H9 (cell line): ENCODE data around the gene RPL22. TPM values are rescaled to one million over a fixed set of nuclear protein-coding genes. Genes with fewer than 3 reads are reported as not detected.

Experiments used
- DNase-seq: peaks from one replicate; pipeline ENCODE4 v3.0.0-alpha.2; 2017
- H2AFZ ChIP-seq: one replicate; pipeline ENCODE4 v1.6.1; 2013; ENCODE audit warnings: mild to moderate bottlenecking, low read length, control low read depth, moderate library complexity
- H2AK5ac ChIP-seq: 2 replicates; pipeline ENCODE4 v1.6.1; 2013; ENCODE audit warnings: low read length, control low read depth, mixed read lengths; ENCODE audit not compliant: insufficient read length
- H2BK120ac ChIP-seq: one replicate; pipeline ENCODE4 v1.6.1; 2013; ENCODE audit warnings: low read depth, mild to moderate bottlenecking, low read length, control low read depth, inconsistent platforms; ENCODE audit not compliant: poor library complexity, severe bottlenecking
- H2BK12ac ChIP-seq: 2 replicates; pipeline ENCODE4 v1.6.1; 2013; ENCODE audit warnings: low read length, control low read depth, mixed read lengths, low read depth; ENCODE audit not compliant: insufficient read length
- H2BK15ac ChIP-seq: 2 replicates; pipeline ENCODE4 v1.6.1; 2013; ENCODE audit warnings: low read depth, low read length, control low read depth
- H2BK20ac ChIP-seq: one replicate; pipeline ENCODE4 v1.6.1; 2013; ENCODE audit warnings: low read depth, mild to moderate bottlenecking, low read length, control low read depth, inconsistent platforms; ENCODE audit not compliant: poor library complexity, severe bottlenecking
- H2BK5ac ChIP-seq: 2 replicates; pipeline ENCODE4 v1.6.1; 2013; ENCODE audit warnings: low read length, control low read depth, mixed read lengths; ENCODE audit not compliant: insufficient read length
- H3K14ac ChIP-seq: 2 replicates; pipeline ENCODE4 v1.6.1; 2013; ENCODE audit warnings: low read length, control low read depth; ENCODE audit not compliant: insufficient read depth
- H3K18ac ChIP-seq: 2 replicates; pipeline ENCODE4 v1.6.1; 2013; ENCODE audit warnings: low read depth, mild to moderate bottlenecking, mixed read lengths, low read length, control low read depth; ENCODE audit not compliant: insufficient read length
- H3K23ac ChIP-seq: 2 replicates; pipeline ENCODE4 v1.6.1; 2013; ENCODE audit warnings: low read length, control low read depth, mixed read lengths, low read depth; ENCODE audit not compliant: insufficient read length
- H3K23me2 ChIP-seq: 2 replicates; pipeline ENCODE4 v1.6.1; 2013; ENCODE audit warnings: low read depth, mild to moderate bottlenecking, mixed read lengths, low read length, control low read depth; ENCODE audit not compliant: insufficient read length, poor library complexity, severe bottlenecking
- H3K27ac ChIP-seq: 2 replicates; pipeline ENCODE4 v1.5.1; 2013; ENCODE audit warnings: low read length, control low read depth, mixed read lengths, low read depth; ENCODE audit not compliant: insufficient read length
- H3K27me3 ChIP-seq: 2 replicates; pipeline ENCODE4 v1.6.1; 2013; ENCODE audit warnings: low read length, control low read depth, inconsistent platforms; ENCODE audit not compliant: insufficient read depth
- H3K4ac ChIP-seq: 2 replicates; pipeline ENCODE4 v1.6.1; 2013; ENCODE audit warnings: low read depth, mild to moderate bottlenecking, control low read depth, inconsistent platforms, low read length, moderate library complexity
- H3K4me1 ChIP-seq: 2 replicates; pipeline ENCODE4 v1.6.1; 2013; ENCODE audit warnings: low read length, control low read depth, inconsistent platforms; ENCODE audit not compliant: insufficient read depth
- H3K4me2 ChIP-seq: 2 replicates; pipeline ENCODE4 v1.6.1; 2013; ENCODE audit warnings: low read length, control low read depth, mixed read lengths; ENCODE audit not compliant: insufficient read length, insufficient read depth
- H3K56ac ChIP-seq: 2 replicates; pipeline ENCODE4 v1.6.1; 2013; ENCODE audit warnings: low read depth, mild to moderate bottlenecking, mixed read lengths, low read length, control low read depth; ENCODE audit not compliant: insufficient read length
- H3K79me1 ChIP-seq: 2 replicates; pipeline ENCODE4 v1.6.1; 2013; ENCODE audit warnings: low read depth, mild to moderate bottlenecking, moderate library complexity, low read length, control low read depth, inconsistent platforms; ENCODE audit not compliant: insufficient read depth, poor library complexity, severe bottlenecking
- H3K79me2 ChIP-seq: 2 replicates; pipeline ENCODE4 v1.6.1; 2013; ENCODE audit warnings: low read length, control low read depth, inconsistent platforms; ENCODE audit not compliant: insufficient read depth
- H3K9ac ChIP-seq: 2 replicates; pipeline ENCODE4 v1.6.1; 2013; ENCODE audit warnings: low read length, control low read depth, mixed read lengths; ENCODE audit not compliant: insufficient read length; ENCODE audit errors: extremely low read depth
- H3K9me3 ChIP-seq: one replicate; pipeline ENCODE4 v1.6.1; 2013; ENCODE audit warnings: low read depth, low read length, inconsistent platforms; ENCODE audit not compliant: control insufficient read depth
- H3T11ph ChIP-seq: one replicate; pipeline ENCODE4 v1.6.1; 2013; ENCODE audit warnings: mild to moderate bottlenecking, low read length, control low read depth, inconsistent platforms
- H4K20me1 ChIP-seq: one replicate; pipeline ENCODE4 v1.6.1; 2013; ENCODE audit not compliant: control insufficient read depth, insufficient read length, insufficient read depth
- H4K5ac ChIP-seq: 2 replicates; pipeline ENCODE4 v1.6.1; 2013; ENCODE audit warnings: low read depth, mild to moderate bottlenecking, mixed read lengths, low read length, control low read depth; ENCODE audit not compliant: insufficient read length
- H4K8ac ChIP-seq: replicated peaks from 2 replicates; pipeline ENCODE4 v1.6.1; 2013; ENCODE audit warnings: low read length, control low read depth, mixed read lengths, low read depth; ENCODE audit not compliant: insufficient read length
- H4K91ac ChIP-seq: 2 replicates; pipeline ENCODE4 v1.6.1; 2013; ENCODE audit warnings: low read depth, mild to moderate bottlenecking, moderate library complexity, mixed read lengths, low read length, control low read depth; ENCODE audit not compliant: insufficient read length
- H3K27ac Mint-ChIP-seq, 3 experiments: 2 replicates in 2 of 3; 3 replicates in 1 of 3; pipeline ENCODE4 v1.8.0; 2020 to 2021; ENCODE audit warnings: mixed read lengths in 3 of 3, mild to moderate bottlenecking in 1 of 3, moderate library complexity in 1 of 3
- H3K27me3 Mint-ChIP-seq: 2 replicates; pipeline ENCODE4 v1.8.0; 2021; ENCODE audit warnings: low read depth, mild to moderate bottlenecking, moderate library complexity, mixed read lengths
- H3K36me3 Mint-ChIP-seq, 3 experiments: 2 replicates in 2 of 3; 3 replicates in 1 of 3; pipeline ENCODE4 v1.8.0; 2020 to 2021; ENCODE audit warnings: low read depth in 3 of 3, mixed read lengths in 3 of 3; ENCODE audit not compliant: insufficient read depth in 1 of 3
- H3K4me1 Mint-ChIP-seq, 2 experiments: 2 replicates each; pipeline ENCODE4 v1.8.0; 2020; ENCODE audit warnings: mixed read lengths in 2 of 2
- H3K4me3 Mint-ChIP-seq, 2 experiments: 2 replicates in 1 of 2; 3 replicates in 1 of 2; pipeline ENCODE4 v1.8.0; 2020 to 2021; ENCODE audit warnings: mild to moderate bottlenecking in 2 of 2, mixed read lengths in 2 of 2, moderate library complexity in 1 of 2
- H3K9me3 Mint-ChIP-seq, 2 experiments: 2 replicates in 1 of 2; 3 replicates in 1 of 2; pipeline ENCODE4 v1.8.0; 2020; ENCODE audit warnings: mild to moderate bottlenecking in 2 of 2, mixed read lengths in 2 of 2, moderate library complexity in 1 of 2
- WGBS: extraction: QIAGEN DNeasy Blood & Tissue Kit; methylation state at CpG from one replicate; pipeline ENCODE4 v1.1.7; 2013; ENCODE audit warnings: missing lambda C conversion rate, low lambda C conversion rate, mixed read lengths; ENCODE audit not compliant: insufficient read length; ENCODE audit errors: extremely low coverage; 5-methylcytosine and 5-hydroxymethylcytosine counted together
- total RNA-seq: library from RNA; stranded (reverse); gene quantifications from 2 replicates; pipeline ENCODE4 v1.2.1, GENCODE V29; 2021
- TF ChIP-seq, protein P1 (sequence below): fragments of 200-600 bp; sonication (generic); conservative IDR thresholded peaks from 3 replicates; pipeline ENCODE4 v1.8.0; 2021; ENCODE audit warnings: antibody characterized with exemption, mild to moderate bottlenecking

The RPL22 gene
- total RNA-seq, 1 experiment from 2014 or later: 582 TPM

DNA sequence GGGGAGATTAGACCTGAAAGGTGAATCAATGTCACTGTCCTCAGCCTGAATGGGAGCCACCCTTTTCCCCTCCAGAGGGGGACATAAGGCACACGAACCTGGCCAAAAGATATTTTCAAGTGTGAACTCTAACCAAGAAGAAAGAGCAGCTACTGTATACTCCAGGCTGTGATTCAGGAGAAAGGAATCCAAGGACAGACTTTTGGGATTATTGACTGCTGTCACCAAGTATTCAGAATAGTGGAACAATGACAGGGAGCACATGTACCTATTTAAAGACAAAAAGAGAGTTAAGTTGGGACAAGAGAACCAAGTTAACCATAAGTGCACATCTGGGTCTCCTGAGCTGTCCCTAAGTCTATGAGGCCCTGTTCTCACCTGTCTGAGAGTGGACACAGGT lies 34.0 kb upstream of the RPL22 start:
- H2BK15ac ChIP-seq: no peak overlapping the region
- peaks cover 10% of the 10 kb centered on the region for H3K23me2 ChIP-seq
- Mint-ChIP-seq H3K4me1 (peaks cover 15 to 26% of the 10 kb centered on the region in 2 experiments), H3K9me3 (no peaks in the 10 kb centered on the region; a peak in 1 of 5 replicates), H3K36me3 (peaks cover 29 to 57% (median 47%) of the 10 kb centered on the region in 3 experiments; a peak in 6 of 7 replicates), H3K4me3 (peak overlapping the region in 1 of 2 experiments; percentile 1; a peak in 1 of 5 replicates), H3K27ac (no peak overlapping the region), H3K27me3 (no peaks in the 10 kb centered on the region)
- H3K56ac ChIP-seq: no peak overlapping the region
- no peak overlapping the region for H2BK5ac ChIP-seq
- H3K9ac ChIP-seq: no peak overlapping the region
- H2AFZ ChIP-seq: no peak overlapping the region
- H2BK120ac ChIP-seq: no peak overlapping the region
- no peak overlapping the region for H3K4ac ChIP-seq
- H3K27me3 ChIP-seq: no peaks in the 10 kb centered on the region
- DNase-seq: no peak
- no peak overlapping the region for H4K8ac ChIP-seq
- no peak overlapping the region for H4K91ac ChIP-seq
- WGBS: no CpG with 5 or more reads among the region's 1 CpG
- no peak overlapping the region for H3K14ac ChIP-seq
- H4K20me1 ChIP-seq: no peaks in the 10 kb centered on the region
- peaks cover 11% of the 10 kb centered on the region for H3K79me1 ChIP-seq
- H3K79me2 ChIP-seq: peaks cover 6% of the 10 kb centered on the region; the same call in 1 of the 2 replicates
- H3K9me3 ChIP-seq: no peaks in the 10 kb centered on the region
- H4K5ac ChIP-seq: no peak overlapping the region
- TF ChIP-seq, protein P1, sequence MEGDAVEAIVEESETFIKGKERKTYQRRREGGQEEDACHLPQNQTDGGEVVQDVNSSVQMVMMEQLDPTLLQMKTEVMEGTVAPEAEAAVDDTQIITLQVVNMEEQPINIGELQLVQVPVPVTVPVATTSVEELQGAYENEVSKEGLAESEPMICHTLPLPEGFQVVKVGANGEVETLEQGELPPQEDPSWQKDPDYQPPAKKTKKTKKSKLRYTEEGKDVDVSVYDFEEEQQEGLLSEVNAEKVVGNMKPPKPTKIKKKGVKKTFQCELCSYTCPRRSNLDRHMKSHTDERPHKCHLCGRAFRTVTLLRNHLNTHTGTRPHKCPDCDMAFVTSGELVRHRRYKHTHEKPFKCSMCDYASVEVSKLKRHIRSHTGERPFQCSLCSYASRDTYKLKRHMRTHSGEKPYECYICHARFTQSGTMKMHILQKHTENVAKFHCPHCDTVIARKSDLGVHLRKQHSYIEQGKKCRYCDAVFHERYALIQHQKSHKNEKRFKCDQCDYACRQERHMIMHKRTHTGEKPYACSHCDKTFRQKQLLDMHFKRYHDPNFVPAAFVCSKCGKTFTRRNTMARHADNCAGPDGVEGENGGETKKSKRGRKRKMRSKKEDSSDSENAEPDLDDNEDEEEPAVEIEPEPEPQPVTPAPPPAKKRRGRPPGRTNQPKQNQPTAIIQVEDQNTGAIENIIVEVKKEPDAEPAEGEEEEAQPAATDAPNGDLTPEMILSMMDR: no peak
- no peak overlapping the region for H3K23ac ChIP-seq
- peaks cover under 1% of the 10 kb centered on the region; the same call in 1 of the 2 replicates for H3K4me1 ChIP-seq
- no peak overlapping the region for H2BK12ac ChIP-seq
- no peak overlapping the region for H3T11ph ChIP-seq
- no peak overlapping the region for H3K18ac ChIP-seq
- H3K27ac ChIP-seq: no peak overlapping the region
- H2AK5ac ChIP-seq: no peak overlapping the region
- H3K4me2 ChIP-seq: no peak overlapping the region
- no peak overlapping the region for H2BK20ac ChIP-seq
